Naive thymus-derived CD4-positive, alpha-beta T cell (primary cell): ENCODE data around the gene ASB9. TPM values are rescaled to one million over a fixed set of nuclear protein-coding genes. Genes with fewer than 3 reads are reported as not detected.

Source experiments
- ATAC-seq: fragments of 150-1000 bp; cut with Tn5 transposase; 2 replicates; pipeline ENCODE4 v1.10.0; 2021; ENCODE audit warnings: mild to moderate bottlenecking, moderate library complexity
- CTCF ChIA-PET: fragments of 350-600 bp; sonication (Branson Sonifier 250); formaldehyde crosslinking; loops from one replicate; lab custom pipeline; 2021; ENCODE audit warnings: antibody characterized with exemption; lab: Charles Lee
- POLR2A ChIA-PET: fragments of 350-600 bp; sonication (Branson Sonifier 250); formaldehyde crosslinking; loops from one replicate; lab custom pipeline; 2021; ENCODE audit warnings: antibody characterized with exemption, inconsistent platforms; lab: Charles Lee
- DNase-seq, 9 donors: peaks; one replicate each; pipeline versions ENCODE4 v3.0.0 to v3.0.0-alpha.2; 2020 to 2022; ENCODE audit warnings: mixed read lengths in 1 of 9
- H3K27ac ChIP-seq: one replicate; pipeline ENCODE4 v1.7.0; 2013; ENCODE audit warnings: mild to moderate bottlenecking, low read depth, low read length, moderate library complexity
- H3K27me3 ChIP-seq, 2 donors: one replicate each; pipeline ENCODE4 v1.7.0; 2013; ENCODE audit warnings: low read length in 2 of 2, mild to moderate bottlenecking in 2 of 2, moderate library complexity in 2 of 2; ENCODE audit not compliant: control insufficient read depth in 2 of 2, insufficient read depth in 2 of 2
- H3K36me3 ChIP-seq, 3 experiments: 1 replicate in 2 of 3; 2 replicates in 1 of 3; pipeline ENCODE4 v1.7.0; 2013; ENCODE audit warnings: low read length in 3 of 3, mild to moderate bottlenecking in 3 of 3, moderate library complexity in 1 of 3; ENCODE audit not compliant: insufficient read depth in 3 of 3, control insufficient read depth in 2 of 3
- H3K4me1 ChIP-seq, 2 donors: one replicate each; pipeline ENCODE4 v1.7.0; 2013; ENCODE audit warnings: low read length in 2 of 2, mild to moderate bottlenecking in 2 of 2, moderate library complexity in 1 of 2; ENCODE audit not compliant: control insufficient read depth in 2 of 2, insufficient read depth in 2 of 2
- H3K4me3 ChIP-seq: 2 replicates; pipeline ENCODE4 v1.7.0; 2013; ENCODE audit warnings: mild to moderate bottlenecking, low read length
- H3K9me3 ChIP-seq, 3 experiments: 1 replicate in 2 of 3; 2 replicates in 1 of 3; pipeline ENCODE4 v1.7.0; 2013; ENCODE audit warnings: low read length in 3 of 3; ENCODE audit not compliant: control insufficient read depth in 2 of 3
- H3K27ac Mint-ChIP-seq, 9 donors: one replicate each; pipeline ENCODE4 v1.8.0; 2020 to 2022; ENCODE audit warnings: mixed read lengths in 9 of 9, mild to moderate bottlenecking in 8 of 9, moderate library complexity in 5 of 9, inconsistent platforms in 2 of 9
- H3K27me3 Mint-ChIP-seq, 5 donors: one replicate each; pipeline ENCODE4 v1.8.0; 2021 to 2022; ENCODE audit warnings: mixed read lengths in 5 of 5, mild to moderate bottlenecking in 1 of 5
- H3K36me3 Mint-ChIP-seq, 5 donors: one replicate each; pipeline ENCODE4 v1.8.0; 2020 to 2022; ENCODE audit warnings: mixed read lengths in 5 of 5, mild to moderate bottlenecking in 3 of 5, inconsistent platforms in 1 of 5
- H3K4me1 Mint-ChIP-seq, 7 donors: one replicate each; pipeline ENCODE4 v1.8.0; 2020 to 2022; ENCODE audit warnings: mixed read lengths in 7 of 7, mild to moderate bottlenecking in 3 of 7, inconsistent platforms in 1 of 7
- H3K4me3 Mint-ChIP-seq, 10 donors: one replicate each; pipeline ENCODE4 v1.8.0; 2020 to 2022; ENCODE audit warnings: mild to moderate bottlenecking in 10 of 10, mixed read lengths in 10 of 10, moderate library complexity in 6 of 10, inconsistent platforms in 2 of 10
- H3K9me3 Mint-ChIP-seq, 11 donors: one replicate each; pipeline ENCODE4 v1.8.0; 2020 to 2022; ENCODE audit warnings: mixed read lengths in 11 of 11, mild to moderate bottlenecking in 4 of 11, inconsistent platforms in 1 of 11, moderate library complexity in 1 of 11
- intact Hi-C, 2 donors: fragments of 100-400 bp; cut with micrococcal nuclease; formaldehyde crosslinking; loops; one replicate each; pipeline ENCODE4 v1.15.1; 2023
- polyA plus RNA-seq, 2 donors: library from polyadenylated mRNA; unstranded; fragments of 300-500 nt; fragmentation: Illumina TruSeq; gene quantifications; one replicate each; pipeline ENCODE4 v1.2.3, GENCODE V29; 2021
- total RNA-seq, 6 experiments: library from RNA in 5 of 6; stranded (reverse) in 5 of 6; gene quantifications; 1 replicate in 5 of 6; 2 replicates in 1 of 6; pipeline ENCODE4 v1.2.3 and lab custom pipeline; 2021 to 2026

Gene ASB9
- total and polyA plus RNA-seq, 7 experiments from 2014 or later = 0.62 to 2.4 (median 1.2) TPM; not detected in 1

- H3K9me3 ChIP-seq = no peaks in the 10 kb centered on the region
- no peak overlapping the region for H3K27ac Mint-ChIP-seq
- no peak overlapping the region for H3K27ac ChIP-seq
- no peaks in the 10 kb centered on the region for H3K36me3 ChIP-seq
- peaks cover 0 to 2% (median 0%) of the 10 kb centered on the region in 5 donors for H3K36me3 Mint-ChIP-seq
- CTCF ChIA-PET = no interaction called here
- no peak overlapping the region for H3K4me3 ChIP-seq
- no peaks in the 10 kb centered on the region for H3K4me1 Mint-ChIP-seq
- DNase-seq (no peak), ATAC-seq (no peak)
- peaks cover 0 to 3% (median 0%) of the 10 kb centered on the region in 11 donors for H3K9me3 Mint-ChIP-seq
- no peaks in the 10 kb centered on the region for H3K27me3 ChIP-seq
- intact Hi-C loops = no loop called here
- POLR2A ChIA-PET = no interaction called here
- no peaks in the 10 kb centered on the region for H3K4me1 ChIP-seq
- peaks cover 0 to 7% (median 0%) of the 10 kb centered on the region in 5 donors for H3K27me3 Mint-ChIP-seq
- H3K4me3 Mint-ChIP-seq = no peak overlapping the region
Observed at GRCh38 chrX:15214588-15214987, 55.3 kb downstream of the ASB9 start.

GRCh38 chrX:15209096-15209495 lies 60.8 kb downstream of the ASB9 start:
- no peak for ATAC-seq
- CTCF ChIA-PET = no interaction called here
- no peak for DNase-seq
- Histone ChIP-seq H3K9me3 (no peaks in the 10 kb centered on the region), H3K27me3 (no peaks in the 10 kb centered on the region), H3K4me1 (no peaks in the 10 kb centered on the region), H3K4me3 (no peak overlapping the region), H3K36me3 (no peaks in the 10 kb centered on the region), H3K27ac (no peak overlapping the region)
- POLR2A ChIA-PET = no interaction called here
- Mint-ChIP-seq H3K27ac (no peak overlapping the region), H3K36me3 (peaks cover 0 to 5% (median 0%) of the 10 kb centered on the region in 5 donors), H3K27me3 (peaks cover 0 to 7% (median 0%) of the 10 kb centered on the region in 5 donors), H3K4me1 (peaks cover 4 to 28% (median 10%) of the 10 kb centered on the region in 7 donors), H3K9me3 (peaks cover 0 to 5% (median 0%) of the 10 kb centered on the region in 11 donors), H3K4me3 (no peak overlapping the region)
- intact Hi-C loops = loop anchor here in 1 of 2 donors (5.0 kb wide), 1 partner anchor 67 kb away; no protein-coding TSS in a partner anchor

- Histone ChIP-seq H3K4me3 (no peak overlapping the region), H3K4me1 (peaks cover 0 to 10% of the 10 kb centered on the region in 2 donors), H3K36me3 (no peaks in the 10 kb centered on the region), H3K9me3 (no peaks in the 10 kb centered on the region), H3K27ac (no peak overlapping the region), H3K27me3 (no peaks in the 10 kb centered on the region)
- peaks cover 0 to 5% (median 0%) of the 10 kb centered on the region in 5 donors for H3K36me3 Mint-ChIP-seq
- peaks cover 0 to 3% (median 0%) of the 10 kb centered on the region in 5 donors for H3K27me3 Mint-ChIP-seq
- peaks cover 4 to 39% (median 21%) of the 10 kb centered on the region in 7 donors for H3K4me1 Mint-ChIP-seq
- H3K9me3 Mint-ChIP-seq = peaks cover 0 to 5% (median 0%) of the 10 kb centered on the region in 11 donors
- DNase-seq = no peak
- peak overlapping the region in 1 of 9 donors; percentile 26 for H3K27ac Mint-ChIP-seq
- ChIA-PET CTCF (no interaction called here), POLR2A (no interaction called here)
- no peak overlapping the region for H3K4me3 Mint-ChIP-seq
- no peak for ATAC-seq
- intact Hi-C loops = loop anchor here in 1 of 2 donors (5.0 kb wide), 1 partner anchor 66 kb away; no protein-coding TSS in a partner anchor
Observed at GRCh38 chrX:15207994-15208393, 61.9 kb downstream of the ASB9 start.

- Mint-ChIP-seq H3K9me3 (peaks cover 0 to 5% (median 0%) of the 10 kb centered on the region in 11 donors), H3K27me3 (peaks cover 0 to 3% (median 0%) of the 10 kb centered on the region in 5 donors), H3K27ac (peak overlapping the region in 2 of 9 donors; percentile 33 to 57), H3K4me1 (peaks cover 8 to 43% (median 24%) of the 10 kb centered on the region in 7 donors), H3K4me3 (no peak overlapping the region), H3K36me3 (peaks cover 0 to 5% (median 0%) of the 10 kb centered on the region in 5 donors)
- Histone ChIP-seq H3K9me3 (no peaks in the 10 kb centered on the region), H3K27ac (no peak overlapping the region), H3K27me3 (no peaks in the 10 kb centered on the region), H3K4me3 (no peak overlapping the region), H3K36me3 (no peaks in the 10 kb centered on the region), H3K4me1 (peaks cover 0 to 14% of the 10 kb centered on the region in 2 donors)
- ATAC-seq (no peak), DNase-seq (no peak)
- intact Hi-C loops = loop anchor here in 1 of 2 donors (5.0 kb wide), 1 partner anchor 65 kb away; no protein-coding TSS in a partner anchor
- POLR2A ChIA-PET = no interaction called here
- CTCF ChIA-PET = no interaction called here
Observed at GRCh38 chrX:15207384-15207783, 62.5 kb downstream of the ASB9 start.

- H3K27me3 Mint-ChIP-seq = peaks cover 0 to 6% (median 0%) of the 10 kb centered on the region in 5 donors
- no peak overlapping the region for H3K4me3 Mint-ChIP-seq
Observed at GRCh38 chrX:15206306-15206705, 63.6 kb downstream of the ASB9 start.

GRCh38 chrX:15204130-15204751 lies 65.6 kb downstream of the ASB9 start:
- POLR2A ChIA-PET = no interaction called here
- no peak for ATAC-seq

More at GRCh38 chrX:15206306-15206705, 63.6 kb downstream of the ASB9 start:
- intact Hi-C loops = loop anchor here in 1 of 2 donors (5.0 kb wide), 1 partner anchor 64 kb away; no protein-coding TSS in a partner anchor
- Histone ChIP-seq H3K36me3 (no peaks in the 10 kb centered on the region), H3K27ac (no peak overlapping the region), H3K27me3 (no peaks in the 10 kb centered on the region), H3K4me3 (no peak overlapping the region), H3K4me1 (peaks cover 0 to 14% of the 10 kb centered on the region in 2 donors), H3K9me3 (no peaks in the 10 kb centered on the region)
- Mint-ChIP-seq H3K36me3 (peaks cover 0 to 8% (median 0%) of the 10 kb centered on the region in 5 donors), H3K27ac (no peak overlapping the region), H3K4me1 (peaks cover 9 to 45% (median 24%) of the 10 kb centered on the region in 7 donors), H3K9me3 (peaks cover 0 to 6% (median 0%) of the 10 kb centered on the region in 11 donors)
- ChIA-PET POLR2A (no interaction called here), CTCF (interaction anchor here (0.6 kb wide), 1 partner anchor 843 kb away, joined by 3 read pairs; no protein-coding TSS in a partner anchor)
- ATAC-seq (no peak), DNase-seq (no peak)

More at GRCh38 chrX:15204130-15204751, 65.6 kb downstream of the ASB9 start:
- CTCF ChIA-PET = interaction anchor here (0.6 kb wide), 1 partner anchor 1112 kb away, joined by 5 read pairs; no protein-coding TSS in a partner anchor
- Mint-ChIP-seq H3K27ac (peak overlapping the region in 5 of 9 donors; percentile 29 to 84 (median 76)), H3K4me3 (peak overlapping the region in 5 of 10 donors; percentile 2 to 65 (median 18)), H3K27me3 (peaks cover 0 to 6% (median 0%) of the 10 kb centered on the region in 5 donors), H3K9me3 (peaks cover 0 to 8% (median 0%) of the 10 kb centered on the region in 11 donors), H3K36me3 (peaks cover 0 to 9% (median 0%) of the 10 kb centered on the region in 5 donors), H3K4me1 (peaks cover 9 to 50% (median 24%) of the 10 kb centered on the region in 7 donors)
- Histone ChIP-seq H3K4me3 (no peak overlapping the region), H3K4me1 (peaks cover 0 to 14% of the 10 kb centered on the region in 2 donors), H3K9me3 (no peaks in the 10 kb centered on the region), H3K27me3 (no peaks in the 10 kb centered on the region), H3K27ac (no peak overlapping the region), H3K36me3 (no peaks in the 10 kb centered on the region)
- intact Hi-C loops = loop anchor here (1.0 to 5.0 kb wide), 7 partner anchors 38 to 1175 kb away; partner anchors contain the start of genes GEMIN8 (in 1 of the 2), PIGA (in 1 of the 2) and ZRSR2 (in 1 of the 2)
- peak in 3 of 9 donors; percentile 1 to 3 (median 3) for DNase-seq
